Measurements from ENCODE around the gene SLIT1.

The SLIT1 gene

DNA sequence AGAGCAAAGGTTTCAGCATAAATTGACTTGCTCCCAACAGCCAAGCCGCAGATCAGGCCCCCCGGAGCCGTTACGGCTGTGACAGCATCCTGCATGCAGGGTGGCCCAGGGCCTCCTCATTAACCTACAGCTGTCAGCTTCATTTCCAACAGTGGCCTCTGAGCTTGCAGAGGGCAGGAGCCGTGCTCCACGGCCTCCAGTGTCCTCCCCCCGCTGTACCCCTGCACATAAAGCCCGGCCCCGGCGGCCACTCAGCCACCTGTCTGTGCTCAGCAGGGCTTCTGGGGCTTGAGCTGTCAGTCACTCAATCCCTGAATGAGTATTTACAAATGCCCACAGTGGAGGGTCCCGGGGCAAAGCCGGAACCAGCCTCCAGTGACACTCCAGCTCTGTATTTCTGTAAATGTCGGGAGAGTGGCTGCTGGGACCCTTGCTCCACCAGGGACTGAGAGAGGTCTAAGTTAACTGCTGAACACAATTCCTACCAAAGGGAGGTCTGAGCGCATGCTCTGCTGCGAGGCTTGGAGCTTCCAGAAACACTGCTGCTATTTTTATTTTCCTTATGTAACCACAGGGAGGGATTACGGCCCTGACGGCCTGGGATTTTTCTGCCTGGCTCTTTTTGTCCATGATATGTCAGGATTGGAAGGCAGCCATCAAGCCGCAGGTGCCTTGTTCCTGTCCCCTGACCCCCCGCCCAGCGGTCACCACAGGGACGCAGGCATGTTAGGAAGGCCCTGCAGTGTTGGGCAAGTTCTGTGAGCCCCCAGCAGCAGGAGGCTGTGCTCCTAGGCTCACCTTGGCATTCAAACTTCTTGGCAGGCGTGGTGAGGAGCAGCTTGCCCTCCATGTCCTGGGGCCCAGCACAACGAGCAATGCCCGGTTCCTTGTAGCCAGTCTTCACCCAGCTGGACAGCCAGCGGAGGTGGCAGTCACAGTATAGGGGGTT lies 165.0 kb downstream of the SLIT1 start:
- no peak for DNase-seq (ENCODE audit: low read depth)

DNA sequence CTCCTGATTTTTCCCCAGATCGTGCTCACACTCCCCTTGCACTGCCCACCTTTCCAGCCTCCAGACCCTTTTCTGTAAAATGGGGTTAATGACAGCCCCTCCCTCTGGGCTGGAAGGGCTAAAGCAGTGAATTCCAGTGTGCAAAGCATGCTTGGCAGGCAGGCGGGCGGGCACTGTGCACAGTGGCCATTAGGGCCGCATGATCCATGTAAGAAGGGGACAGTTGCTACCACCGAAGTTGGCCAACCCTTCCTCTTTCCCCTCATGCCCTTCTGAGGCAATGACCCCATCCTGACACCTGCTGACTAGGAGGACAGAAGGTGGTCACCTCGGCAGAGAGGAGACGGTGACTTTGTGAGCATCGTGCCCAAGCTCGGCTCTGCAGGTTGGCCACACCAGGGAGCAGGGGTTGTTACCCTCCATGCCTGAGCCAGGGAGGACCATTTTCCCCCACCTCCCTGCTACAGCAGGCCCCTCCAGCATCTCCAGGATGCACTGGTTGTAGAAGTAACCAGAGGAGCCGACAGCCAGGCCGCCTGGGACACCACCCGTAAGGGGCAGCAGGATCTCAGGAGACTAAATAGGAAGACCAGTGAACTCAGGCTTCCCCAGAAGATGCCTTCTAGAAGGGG lies 166.4 kb downstream of the SLIT1 start:
- no peak for DNase-seq (ENCODE audit: low read depth)

DNA sequence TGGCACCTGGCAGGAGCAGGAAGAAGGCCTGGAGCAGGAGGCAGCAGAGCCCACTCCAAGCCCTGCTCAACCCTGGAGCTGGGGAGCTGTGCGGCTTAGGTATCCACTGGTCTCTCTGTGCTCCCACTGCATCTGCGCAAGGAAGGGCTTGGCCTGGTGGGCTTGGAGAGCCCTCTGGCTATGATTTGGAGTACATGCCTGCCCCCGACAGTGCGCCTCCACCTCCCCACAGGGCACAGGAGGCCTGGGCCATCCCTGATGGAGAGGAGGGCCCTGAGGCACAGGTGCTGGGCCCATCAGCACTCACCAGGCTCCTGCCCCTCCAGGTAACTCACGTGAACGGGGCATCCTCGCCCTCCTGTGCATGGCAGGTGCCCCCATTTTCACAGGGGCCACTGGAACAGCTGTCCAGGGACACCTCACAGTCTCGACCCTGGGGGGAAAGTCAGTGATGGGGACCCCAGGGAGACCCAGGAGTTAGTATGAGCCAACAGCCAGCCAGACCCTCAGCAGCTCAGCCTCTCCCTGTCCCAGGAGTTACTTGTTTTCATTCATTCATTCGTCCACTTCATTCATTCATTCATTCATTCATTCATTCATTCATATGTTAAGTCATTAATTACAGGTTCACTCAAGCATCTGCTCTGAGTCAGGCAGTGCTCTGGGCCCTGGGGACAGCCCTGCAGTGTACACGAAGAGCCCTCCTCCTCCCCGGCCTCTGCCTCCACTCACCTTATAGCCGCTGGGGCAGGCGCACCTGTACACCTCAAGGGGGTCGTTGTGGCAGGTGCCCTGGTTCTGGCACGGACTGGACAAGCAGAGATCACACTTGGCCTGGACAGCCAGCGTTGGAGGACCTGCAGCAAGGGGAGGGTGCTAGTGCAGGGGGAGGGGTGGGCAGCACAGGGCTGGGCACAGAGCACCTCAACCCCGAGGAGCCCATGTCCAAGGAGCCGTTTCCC lies 167.2 kb downstream of the SLIT1 start:
- no peak for DNase-seq (ENCODE audit: low read depth)

DNA sequence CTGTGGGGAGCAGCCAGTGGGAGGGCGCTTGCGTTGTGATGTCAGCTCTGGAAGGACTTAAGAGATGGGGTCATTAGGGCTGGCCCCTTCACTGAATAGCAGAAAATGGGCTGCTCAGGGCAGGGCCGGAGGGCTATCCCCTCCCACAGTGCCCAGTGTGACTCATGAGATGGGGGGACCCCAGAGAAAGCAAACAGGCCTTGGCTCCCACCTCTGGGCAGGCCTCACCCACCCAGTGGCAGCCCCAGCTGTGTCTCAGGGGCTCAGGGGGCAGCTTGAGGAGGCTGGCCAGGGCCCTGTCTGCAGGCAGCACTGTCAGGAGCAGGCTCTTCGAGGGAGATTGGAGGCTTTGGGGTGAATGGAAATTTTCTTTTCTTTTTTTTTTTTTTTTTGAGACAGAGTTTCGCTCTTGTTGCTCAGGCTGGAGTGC lies 168.3 kb downstream of the SLIT1 start:
- no peak for DNase-seq (ENCODE audit: low read depth)

DNA sequence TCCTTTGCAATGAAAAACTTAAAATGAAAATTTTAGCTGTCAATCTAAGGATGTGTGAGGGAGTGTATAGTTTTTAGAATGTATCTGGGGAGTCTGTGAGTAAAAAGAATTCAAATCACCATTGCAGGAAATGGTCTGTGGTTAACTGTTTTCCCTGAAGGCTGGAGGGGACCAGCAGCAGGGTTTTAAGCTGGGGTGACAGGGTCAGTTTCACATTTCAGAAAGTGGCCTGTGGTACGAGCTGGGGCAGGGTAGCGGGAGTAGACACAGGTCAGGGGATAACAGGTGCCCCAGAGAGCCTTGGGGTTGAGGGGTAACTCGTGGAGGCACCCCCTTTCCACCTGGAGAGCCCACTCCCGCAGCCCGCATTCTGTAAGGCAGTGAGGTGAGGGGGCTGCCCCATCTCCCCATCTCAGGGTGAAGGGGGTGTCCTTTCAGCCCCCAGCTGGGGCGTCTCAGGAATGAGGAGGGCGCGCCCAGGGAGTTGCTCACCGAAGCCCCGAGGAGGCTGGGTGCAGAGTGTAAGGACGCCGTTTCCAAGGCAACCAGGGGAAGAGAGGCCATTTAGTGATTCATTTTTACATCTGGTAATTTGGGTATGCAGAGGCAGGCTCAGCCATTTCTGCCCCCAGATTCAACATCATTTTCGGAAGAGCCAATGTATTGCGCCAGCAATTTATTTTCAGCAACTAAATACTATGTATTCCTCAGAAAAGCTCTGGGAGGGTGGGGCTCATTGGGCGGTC lies 168.9 kb downstream of the SLIT1 start:
- no peak for DNase-seq (ENCODE audit: low read depth)

DNA sequence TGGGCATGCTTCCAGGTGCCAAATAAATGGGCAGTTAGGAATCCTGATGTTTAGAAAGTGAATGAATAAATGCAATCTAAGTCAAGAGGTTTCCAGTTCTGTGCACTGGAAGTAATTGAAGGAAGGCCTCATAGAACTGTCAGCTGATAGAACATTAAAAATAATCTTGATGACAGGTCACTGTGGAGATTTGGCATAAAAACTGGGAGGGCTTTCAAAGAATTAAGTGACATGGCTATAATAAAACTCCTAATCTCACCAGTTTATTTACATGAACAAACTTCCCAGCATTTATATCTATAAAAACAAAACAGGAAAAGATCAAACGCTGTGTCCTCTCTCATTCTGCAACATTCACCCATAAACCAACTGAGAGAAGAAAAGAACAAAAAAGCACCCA lies 170.5 kb downstream of the SLIT1 start:
- DNase-seq (ENCODE audit: low read depth) = no peak

DNA sequence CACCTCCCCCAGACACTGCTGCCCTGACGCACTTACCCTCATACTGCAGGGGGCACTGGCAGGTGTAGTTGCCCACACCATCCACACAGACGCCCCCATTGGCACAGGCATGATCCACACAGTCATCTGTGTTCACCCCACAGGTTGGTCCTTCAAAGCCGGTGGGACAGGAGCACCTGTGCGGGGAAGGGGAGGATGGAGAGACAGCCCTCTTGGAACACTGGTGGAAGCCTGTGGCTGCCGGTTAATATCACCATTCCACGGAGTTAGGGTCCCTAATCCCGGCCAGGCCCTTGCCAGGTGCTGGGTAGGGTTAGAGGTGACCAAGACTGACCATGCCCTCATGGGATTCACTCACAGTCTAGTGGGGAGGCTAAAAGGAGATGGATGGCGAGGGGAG lies 171.8 kb downstream of the SLIT1 start:
- DNase-seq (ENCODE audit: low read depth) = no peak

DNA sequence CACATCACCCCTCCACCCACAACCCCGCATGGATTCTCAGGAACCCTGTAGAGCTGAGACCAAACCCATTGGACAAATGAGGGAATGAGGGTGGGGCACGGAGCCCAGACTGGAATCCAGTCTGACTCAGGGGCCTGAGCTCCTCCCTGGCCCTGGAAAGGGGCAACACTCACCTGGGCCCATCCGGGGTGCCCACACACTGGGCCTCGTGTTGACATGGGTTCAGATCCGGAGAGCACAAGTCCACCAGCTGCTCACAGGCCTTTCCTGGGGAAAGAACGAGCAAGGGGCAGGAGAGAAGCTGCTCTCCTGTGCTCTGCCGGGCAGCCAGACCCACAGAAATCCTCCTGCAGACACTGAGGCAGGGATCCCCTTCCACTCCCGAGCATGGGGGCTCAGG lies 172.2 kb downstream of the SLIT1 start:
- DNase-seq (ENCODE audit: low read depth) = no peak

DNA sequence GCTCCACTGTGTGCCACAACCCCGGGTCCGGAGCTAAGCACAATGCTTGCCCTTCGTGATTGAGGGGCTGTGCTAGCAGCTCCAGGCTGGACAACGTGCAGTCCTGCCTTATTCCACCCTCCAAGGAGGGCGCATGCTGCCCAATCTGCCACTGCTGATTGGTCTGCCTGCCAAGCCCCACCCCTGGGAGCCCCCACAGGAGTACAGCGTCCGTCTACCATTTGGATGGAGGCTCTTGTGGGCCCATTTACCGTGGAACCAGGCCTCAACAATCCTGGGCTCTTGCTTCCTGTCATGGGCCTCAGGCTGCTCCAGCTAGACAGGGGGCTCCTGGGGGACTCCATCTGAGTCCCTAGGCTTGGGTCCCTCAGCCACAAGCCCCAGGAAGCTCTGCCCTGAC lies 173.3 kb downstream of the SLIT1 start:
- DNase-seq (ENCODE audit: low read depth) = no peak

DNA sequence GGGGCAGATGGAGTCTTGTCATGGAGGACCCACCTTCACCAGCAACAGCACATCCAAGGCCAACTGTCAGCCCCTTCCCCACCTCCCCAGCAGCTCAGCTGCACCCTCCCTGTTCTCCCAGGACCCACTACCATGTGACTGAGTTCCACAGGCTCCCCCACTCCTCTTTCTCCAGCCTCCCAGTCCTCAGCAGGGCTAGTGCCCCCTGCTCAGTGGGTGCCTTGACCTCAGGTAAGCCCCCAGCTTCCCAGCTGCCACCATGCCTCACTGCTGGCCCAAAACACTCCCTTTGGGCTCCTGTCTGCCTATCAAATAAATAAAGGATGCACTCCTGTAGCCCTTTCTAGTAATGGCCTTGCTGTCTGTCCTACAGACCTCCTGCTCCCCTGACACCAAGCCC lies 174.4 kb downstream of the SLIT1 start:
- no peak for DNase-seq (ENCODE audit: low read depth)

DNA sequence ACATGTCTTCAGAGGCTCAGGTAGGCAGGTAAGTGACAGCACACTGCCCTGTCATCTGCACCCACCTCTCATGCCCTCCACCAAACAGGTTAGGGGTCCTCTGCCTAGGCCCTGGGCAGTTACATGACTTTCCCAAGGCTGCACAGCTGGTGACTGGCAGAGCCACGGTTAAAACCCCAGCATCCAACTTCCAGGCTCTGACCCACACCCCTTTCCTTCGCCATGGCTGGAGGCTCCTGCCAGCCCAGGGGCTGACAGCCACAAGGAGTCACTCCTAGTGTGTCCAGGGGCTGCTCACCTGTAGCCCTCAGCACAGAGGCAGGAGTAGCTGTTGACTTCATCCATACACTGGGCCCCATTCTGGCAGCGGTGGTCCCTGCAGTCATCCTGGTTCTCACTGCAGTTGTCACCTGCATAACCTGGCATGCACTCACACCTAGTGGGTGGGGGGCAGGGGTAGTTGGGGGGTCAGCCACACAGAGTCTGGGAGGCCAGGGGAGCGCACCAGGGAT lies 175.0 kb downstream of the SLIT1 start:
- DNase-seq (ENCODE audit: low read depth) = no peak

DNA sequence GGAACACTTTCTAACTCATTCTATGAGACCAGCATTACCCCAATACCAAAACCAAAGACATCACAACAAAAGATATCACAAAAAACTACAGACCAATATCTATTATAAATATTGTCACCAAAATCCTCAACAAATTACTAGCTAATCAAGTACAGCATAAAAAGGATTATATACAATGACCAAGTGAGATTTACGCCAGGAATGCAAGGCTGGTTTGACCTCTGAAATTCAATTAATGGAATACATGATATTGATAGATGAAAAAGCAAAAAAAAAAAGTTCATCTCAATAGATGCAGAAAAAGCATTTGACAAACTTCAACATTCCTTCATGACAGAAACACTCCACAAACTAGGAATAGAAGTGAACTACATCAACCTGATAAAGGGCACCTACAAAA lies 178.3 kb downstream of the SLIT1 start:
- no peak for DNase-seq (ENCODE audit: low read depth)

DNA sequence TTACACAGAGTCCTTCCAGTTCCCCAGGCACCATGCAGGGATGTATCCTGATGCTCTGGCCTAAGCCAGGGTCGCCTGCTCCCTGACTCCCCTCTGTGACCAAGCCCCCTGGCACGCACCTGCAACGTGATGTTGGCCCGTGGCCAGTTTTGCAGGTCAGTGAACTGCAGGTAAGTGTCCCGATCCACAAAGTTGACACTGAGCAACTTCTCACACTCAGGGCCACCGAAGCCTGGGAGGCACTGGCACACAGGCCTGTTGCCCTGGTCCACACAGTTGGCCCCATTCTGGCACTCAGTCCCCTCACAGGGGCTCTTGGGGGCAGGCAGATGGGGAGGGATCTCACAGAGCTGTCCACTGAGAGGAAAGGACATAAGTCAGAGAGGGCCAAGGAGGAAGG lies 179.4 kb downstream of the SLIT1 start:
- DNase-seq (ENCODE audit: low read depth) = no peak

DNA sequence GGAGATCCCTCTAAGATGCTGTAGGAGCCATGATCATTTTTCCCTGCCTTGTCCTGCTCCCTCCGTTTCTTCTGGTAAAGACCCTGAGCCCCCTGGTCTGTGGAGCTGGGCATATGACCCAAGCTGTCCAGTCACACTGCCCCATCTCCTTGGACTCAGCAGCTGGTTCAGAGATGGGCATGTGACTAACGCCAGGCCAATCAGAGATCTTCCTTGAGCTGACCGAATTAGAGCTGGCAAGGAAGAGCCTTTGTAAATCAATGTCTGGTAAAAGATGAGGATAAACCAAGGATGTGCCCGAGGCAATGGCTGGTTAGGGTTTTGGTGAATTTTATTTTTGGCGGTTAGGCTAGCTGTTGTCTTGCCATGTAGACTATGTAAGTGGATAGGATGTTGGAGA lies 180.4 kb downstream of the SLIT1 start:
- DNase-seq (ENCODE audit: low read depth) = no peak

DNA sequence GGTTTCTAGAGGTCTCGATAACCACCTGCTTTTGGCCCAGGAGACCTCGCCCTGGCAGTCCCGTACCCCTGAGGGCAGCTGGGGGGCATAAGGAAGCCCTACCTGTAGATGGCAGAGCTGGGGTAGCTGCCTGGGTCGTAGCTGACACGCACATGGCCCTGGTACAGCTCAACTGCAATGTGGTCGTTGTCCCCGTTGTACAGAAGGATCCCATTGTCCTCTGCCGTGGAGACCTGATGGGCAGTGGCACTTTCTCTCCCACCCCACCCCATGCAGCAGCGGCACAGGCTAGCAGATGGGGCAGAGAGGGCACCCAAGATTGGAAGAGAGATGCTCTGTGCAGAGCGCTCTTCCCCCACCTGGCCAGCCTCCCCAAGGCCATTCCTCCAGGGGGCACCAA lies 181.2 kb downstream of the SLIT1 start:
- no peak for DNase-seq (ENCODE audit: low read depth)

DNA sequence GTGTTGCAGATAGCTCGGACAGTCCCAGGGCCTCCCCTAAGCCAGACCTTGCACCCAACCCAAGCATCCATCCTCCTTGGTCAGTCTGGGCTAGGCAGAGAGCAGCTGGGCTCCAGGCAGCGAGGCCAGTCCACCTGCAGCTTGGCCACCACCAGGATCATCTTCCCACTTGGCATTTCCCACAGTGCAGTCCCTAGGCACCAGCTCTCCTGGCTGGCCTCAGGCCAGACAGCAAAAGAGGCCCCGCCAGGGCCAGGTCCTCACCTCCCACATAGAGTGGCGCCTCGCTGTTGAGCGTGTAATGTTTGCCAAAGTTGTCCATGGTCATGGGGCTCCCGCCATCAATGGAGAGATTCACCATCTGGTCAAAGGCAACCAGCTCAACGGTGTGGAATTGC lies 182.0 kb downstream of the SLIT1 start:
- no peak for DNase-seq (ENCODE audit: low read depth)

DNA sequence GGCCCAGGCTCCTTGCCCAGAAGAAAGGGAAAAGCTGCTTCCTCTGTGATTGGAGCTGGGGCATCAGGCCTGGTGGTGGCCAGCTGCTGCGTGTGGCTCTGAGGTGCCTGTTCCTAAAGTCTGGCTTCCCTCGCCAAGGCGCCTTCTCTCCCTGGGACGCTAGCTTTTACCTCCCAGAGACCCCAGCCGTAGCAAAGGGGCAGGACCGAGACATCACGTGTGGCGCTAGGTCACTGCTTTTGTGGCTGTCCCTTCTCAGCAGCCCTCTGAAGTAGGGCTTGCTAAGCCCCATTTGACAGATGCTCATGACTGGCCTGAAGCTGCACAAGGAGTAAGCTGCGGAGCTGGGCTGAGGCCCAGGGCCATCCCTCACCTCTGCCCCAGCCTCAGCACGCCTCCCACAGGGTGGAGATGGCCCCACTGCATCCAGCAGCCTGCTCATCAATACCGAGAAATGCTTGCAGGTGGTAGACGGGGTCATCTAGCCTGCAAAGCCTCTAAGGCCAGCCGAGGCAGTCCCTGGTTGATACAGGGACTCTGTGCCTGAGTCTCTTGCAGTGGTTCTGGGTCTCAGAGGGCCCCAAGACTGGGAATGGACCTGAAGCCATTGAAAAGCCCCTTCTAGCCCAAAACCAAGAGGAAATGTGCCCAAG lies 182.5 kb downstream of the SLIT1 start:
- no peak for DNase-seq (ENCODE audit: low read depth)

DNA sequence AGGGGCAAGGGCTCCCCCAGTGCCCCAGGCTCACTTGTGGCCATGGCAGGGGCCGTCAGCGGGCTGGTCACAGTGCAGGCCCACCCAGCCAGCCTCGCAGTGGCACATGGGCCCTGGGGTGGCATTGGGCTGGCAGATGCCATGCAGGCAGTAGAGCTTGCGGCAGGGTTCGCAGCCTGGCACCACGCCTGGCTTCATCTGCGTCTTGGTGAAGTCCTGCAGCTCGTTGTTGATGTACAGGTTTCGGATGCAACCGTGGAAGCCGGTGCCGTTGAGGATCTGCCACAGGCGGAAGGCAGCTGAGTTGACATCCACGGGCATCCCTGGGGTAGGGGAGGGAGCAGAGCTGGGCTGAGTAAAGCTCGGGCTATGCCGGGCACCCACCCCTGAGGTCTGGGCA lies 183.1 kb downstream of the SLIT1 start:
- DNase-seq (ENCODE audit: low read depth) = no peak

DNA sequence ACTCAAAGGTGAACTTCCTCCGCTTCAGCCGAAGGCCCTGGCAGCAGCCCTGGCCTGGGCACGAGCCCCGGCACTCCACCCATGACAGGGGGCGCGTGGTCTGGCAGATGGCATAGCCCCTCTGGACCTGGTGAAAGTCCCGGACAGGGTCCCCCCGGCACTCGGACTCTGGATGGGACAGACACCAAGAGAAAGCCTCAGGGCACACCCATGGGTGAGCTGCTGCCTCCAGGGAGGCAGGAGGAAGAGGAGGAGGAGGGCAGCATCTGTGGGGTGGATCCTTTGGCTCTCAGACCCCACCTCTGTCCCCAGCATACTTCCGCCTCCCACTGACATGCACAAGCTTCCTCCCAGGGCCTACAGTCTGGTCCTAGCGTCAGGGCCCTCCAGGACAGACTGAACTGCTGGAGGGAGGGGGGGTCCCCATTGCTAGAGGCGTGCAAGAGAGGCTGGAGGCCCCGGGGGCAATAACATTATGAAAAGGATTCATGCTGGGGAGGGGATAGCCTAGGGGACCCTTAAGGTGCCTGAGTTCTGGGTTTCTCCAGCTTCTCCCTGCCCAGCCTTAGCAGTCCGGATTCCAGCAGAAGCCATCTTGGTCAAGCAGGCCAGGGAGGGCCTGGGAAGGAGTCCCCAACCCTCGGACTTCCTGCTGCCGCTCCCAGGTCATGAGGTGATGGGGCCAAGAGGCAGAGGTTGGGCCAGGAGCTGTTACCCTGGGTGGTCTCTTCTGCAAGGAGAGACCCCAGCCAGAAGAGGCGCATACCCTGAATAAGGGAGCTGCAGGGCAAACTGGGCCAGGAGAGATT lies 184.4 kb downstream of the SLIT1 start:
- no peak for DNase-seq (ENCODE audit: low read depth)
